ENCODE results near the gene PLEKHF1.

GRCh38 chr19:29651622-29652394 is 13.5 kb upstream of the PLEKHF1 start:
- TF ChIP-seq, protein P1, sequence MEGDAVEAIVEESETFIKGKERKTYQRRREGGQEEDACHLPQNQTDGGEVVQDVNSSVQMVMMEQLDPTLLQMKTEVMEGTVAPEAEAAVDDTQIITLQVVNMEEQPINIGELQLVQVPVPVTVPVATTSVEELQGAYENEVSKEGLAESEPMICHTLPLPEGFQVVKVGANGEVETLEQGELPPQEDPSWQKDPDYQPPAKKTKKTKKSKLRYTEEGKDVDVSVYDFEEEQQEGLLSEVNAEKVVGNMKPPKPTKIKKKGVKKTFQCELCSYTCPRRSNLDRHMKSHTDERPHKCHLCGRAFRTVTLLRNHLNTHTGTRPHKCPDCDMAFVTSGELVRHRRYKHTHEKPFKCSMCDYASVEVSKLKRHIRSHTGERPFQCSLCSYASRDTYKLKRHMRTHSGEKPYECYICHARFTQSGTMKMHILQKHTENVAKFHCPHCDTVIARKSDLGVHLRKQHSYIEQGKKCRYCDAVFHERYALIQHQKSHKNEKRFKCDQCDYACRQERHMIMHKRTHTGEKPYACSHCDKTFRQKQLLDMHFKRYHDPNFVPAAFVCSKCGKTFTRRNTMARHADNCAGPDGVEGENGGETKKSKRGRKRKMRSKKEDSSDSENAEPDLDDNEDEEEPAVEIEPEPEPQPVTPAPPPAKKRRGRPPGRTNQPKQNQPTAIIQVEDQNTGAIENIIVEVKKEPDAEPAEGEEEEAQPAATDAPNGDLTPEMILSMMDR (conservative IDR thresholded peaks at IDR 0.05 in 1 of 2, IDR thresholded peaks at IDR 0.05 in 1 of 2; ENCODE audit: low read depth in 1 of 2, low read length in 2 of 2): no peak
- no peak for TF ChIP-seq EZH2 (IDR thresholded peaks at IDR 0.05; ENCODE audit: low read length, missing control alignments)

Data from fibroblast of lung (primary cell).